HEK293 (cell line): ENCODE measurements around the gene LOXL1.

Source experiments
- CTCF ChIA-PET: fragments of 350-600 bp; formaldehyde crosslinking; extraction: SDS; loops from one replicate; lab custom pipeline; 2021; ENCODE audit warnings: antibody characterized with exemption; lab: Yijun Ruan, JAX
- POLR2A ChIA-PET: fragments of 300-600 bp; formaldehyde crosslinking; extraction: SDS; loops from one replicate; lab custom pipeline; 2020; ENCODE audit warnings: antibody characterized with exemption, inconsistent platforms; lab: Yijun Ruan, JAX
- H3K27ac ChIP-seq: fragments of 200-500 bp; sonication (Bioruptor generic); 2 replicates; pipeline ENCODE4 v1.5.1; 2014; ENCODE audit warnings: low read depth, low read length, control low read depth, inconsistent platforms; ENCODE audit errors: extremely low read depth
- H3K36me3 ChIP-seq, 2 experiments: fragments of 200-500 bp in 1 of 2; sonication (Bioruptor generic) in 1 of 2; 1 replicate in 1 of 2; 2 replicates in 1 of 2; pipeline ENCODE4 v1.5.1; 2014 to 2017; ENCODE audit warnings: inconsistent platforms in 2 of 2, low read length in 2 of 2; ENCODE audit not compliant: control insufficient read depth in 2 of 2, insufficient read depth in 1 of 2
- H3K4me1 ChIP-seq: fragments of 200-500 bp; sonication (Bioruptor generic); 2 replicates; pipeline ENCODE4 v1.5.1; 2014; ENCODE audit warnings: mild to moderate bottlenecking, low read length, inconsistent platforms; ENCODE audit not compliant: control insufficient read depth, insufficient read depth
- H3K4me3 ChIP-seq: 2 replicates; pipeline ENCODE4 v1.5.1; 2011; ENCODE audit warnings: low read depth, mild to moderate bottlenecking, control low read depth, low read length, moderate library complexity
- H3K9me3 ChIP-seq: fragments of 200-500 bp; sonication (Bioruptor generic); 2 replicates; pipeline ENCODE4 v1.5.1; 2014; ENCODE audit warnings: low read depth, low read length, inconsistent platforms; ENCODE audit not compliant: control insufficient read depth, insufficient read depth
- BCL6B ChIP-seq: fragments of 450-650 bp; formaldehyde crosslinking; IDR thresholded peaks from 2 replicates; pipeline ENCODE4 v1.5.1; 2017; ENCODE audit warnings: missing biosample characterization, missing genetic modification characterization
- ELK4 ChIP-seq: IDR thresholded peaks from 2 replicates; pipeline ENCODE4 v1.6.1; 2011; ENCODE audit warnings: mild to moderate bottlenecking, low read depth, low read length, borderline replicate concordance
- MZF1 ChIP-seq: fragments of 450-650 bp; formaldehyde crosslinking; IDR thresholded peaks from 2 replicates; pipeline ENCODE4 v1.5.1; 2017; ENCODE audit warnings: missing biosample characterization, missing genetic modification characterization, borderline replicate concordance
- OSR2 ChIP-seq: fragments of 450-650 bp; formaldehyde crosslinking; IDR thresholded peaks from 2 replicates; pipeline ENCODE4 v1.5.1; 2016; ENCODE audit warnings: missing biosample characterization, missing genetic modification characterization
- SALL2 ChIP-seq: fragments of 450-650 bp; formaldehyde crosslinking; IDR thresholded peaks from 2 replicates; pipeline ENCODE4 v1.5.0; 2017; ENCODE audit warnings: missing biosample characterization, mild to moderate bottlenecking, missing genetic modification characterization, borderline replicate concordance
- SCRT2 ChIP-seq: fragments of 450-650 bp; formaldehyde crosslinking; IDR thresholded peaks from 2 replicates; pipeline ENCODE4 v1.5.1; 2016; ENCODE audit warnings: missing biosample characterization, missing genetic modification characterization
- ZBTB7A ChIP-seq: fragments of 450-650 bp; formaldehyde crosslinking; IDR thresholded peaks from 2 replicates; pipeline ENCODE4 v1.5.1; 2016; ENCODE audit warnings: low read depth, missing biosample characterization, missing genetic modification characterization
- ZFHX2 ChIP-seq: fragments of 450-650 bp; formaldehyde crosslinking; conservative IDR thresholded peaks from 2 replicates; pipeline ENCODE4 v1.5.1; 2016; ENCODE audit warnings: missing biosample characterization, missing genetic modification characterization
- ZFP41 ChIP-seq: fragments of 450-650 bp; formaldehyde crosslinking; IDR thresholded peaks from 2 replicates; pipeline ENCODE4 v1.5.1; 2016; ENCODE audit warnings: missing biosample characterization, missing genetic modification characterization, borderline replicate concordance
- ZNF10 ChIP-seq: fragments of 450-650 bp; formaldehyde crosslinking; IDR thresholded peaks from 2 replicates; pipeline ENCODE4 v1.5.1; 2017; ENCODE audit warnings: missing biosample characterization, missing genetic modification characterization
- ZNF114 ChIP-seq: fragments of 450-650 bp; formaldehyde crosslinking; IDR thresholded peaks from 2 replicates; pipeline ENCODE4 v1.5.0; 2017; ENCODE audit warnings: missing biosample characterization, missing genetic modification characterization
- ZNF175 ChIP-seq: fragments of 450-650 bp; formaldehyde crosslinking; IDR thresholded peaks from 2 replicates; pipeline ENCODE4 v1.5.1; 2016; ENCODE audit warnings: missing biosample characterization, missing genetic modification characterization
- ZNF266 ChIP-seq: fragments of 450-650 bp; formaldehyde crosslinking; IDR thresholded peaks from 2 replicates; pipeline ENCODE4 v1.5.1; 2016; ENCODE audit warnings: missing biosample characterization, missing genetic modification characterization, low read depth
- ZNF311 ChIP-seq: fragments of 450-650 bp; formaldehyde crosslinking; IDR thresholded peaks from 2 replicates; pipeline ENCODE4 v1.5.1; 2017; ENCODE audit warnings: missing biosample characterization, missing genetic modification characterization, borderline replicate concordance
- ZNF37A ChIP-seq: fragments of 450-650 bp; IDR thresholded peaks from 2 replicates; pipeline ENCODE4 v1.5.1; 2018; ENCODE audit warnings: missing biosample characterization, missing genetic modification characterization
- ZNF548 ChIP-seq: fragments of 450-650 bp; formaldehyde crosslinking; IDR thresholded peaks from 2 replicates; pipeline ENCODE4 v1.5.1; 2016; ENCODE audit warnings: missing biosample characterization, missing genetic modification characterization
- ZNF677 ChIP-seq: fragments of 450-650 bp; IDR thresholded peaks from 2 replicates; pipeline ENCODE4 v1.5.0; 2018; ENCODE audit warnings: missing biosample characterization, mild to moderate bottlenecking, missing genetic modification characterization, moderate library complexity
- ZNF692 ChIP-seq: fragments of 450-650 bp; formaldehyde crosslinking; IDR thresholded peaks from 2 replicates; pipeline ENCODE4 v1.5.1; 2016; ENCODE audit warnings: missing biosample characterization, missing genetic modification characterization
- ZNF776 ChIP-seq: fragments of 450-650 bp; formaldehyde crosslinking; IDR thresholded peaks from 2 replicates; pipeline ENCODE4 v1.5.0; 2017; ENCODE audit warnings: missing biosample characterization, missing genetic modification characterization, borderline replicate concordance
- ZNF777 ChIP-seq: fragments of 450-650 bp; formaldehyde crosslinking; IDR thresholded peaks from 2 replicates; pipeline ENCODE4 v1.5.1; 2017; ENCODE audit warnings: missing biosample characterization, missing genetic modification characterization, borderline replicate concordance
- ZSCAN16 ChIP-seq: fragments of 450-650 bp; formaldehyde crosslinking; IDR thresholded peaks from 2 replicates; pipeline ENCODE4 v1.5.1; 2016; ENCODE audit warnings: missing biosample characterization, missing genetic modification characterization
- TF ChIP-seq, protein P1 (sequence below): fragments of 450-650 bp; formaldehyde crosslinking; IDR thresholded peaks from 2 replicates; pipeline ENCODE4; 2016; ENCODE audit warnings: missing biosample characterization, missing genetic modification characterization
- TF ChIP-seq, protein P2 (sequence below): fragments of 450-650 bp; formaldehyde crosslinking; IDR thresholded peaks from 2 replicates; pipeline ENCODE4 v1.5.1; 2016; ENCODE audit warnings: missing biosample characterization, missing genetic modification characterization

LOXL1 gene

DNA sequence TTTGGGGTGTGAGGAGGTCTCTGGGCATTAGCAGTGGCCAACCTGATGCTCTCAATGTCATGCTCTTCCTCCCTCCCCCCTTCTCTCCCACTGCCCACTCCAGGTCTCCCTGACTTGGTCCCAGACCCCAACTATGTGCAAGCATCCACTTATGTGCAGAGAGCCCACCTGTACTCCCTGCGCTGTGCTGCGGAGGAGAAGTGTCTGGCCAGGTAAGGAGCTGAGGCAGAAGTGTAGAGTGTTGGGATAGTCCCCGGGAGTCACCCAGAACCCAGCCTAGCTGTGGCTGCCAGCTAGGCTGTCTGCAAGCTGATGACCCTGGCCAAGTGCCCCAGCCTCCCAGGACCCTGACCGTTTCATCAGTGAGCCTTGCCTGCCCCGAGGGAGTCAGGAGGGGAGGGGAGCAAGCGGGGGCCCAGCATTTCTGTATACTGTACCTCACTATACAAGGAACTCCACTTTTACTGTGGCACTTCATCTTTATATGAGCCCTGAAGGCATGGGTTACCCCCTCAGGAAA, 16.5 kb downstream of the LOXL1 start (continued):
- TF ChIP-seq ZNF10 (no peak), ZSCAN16 (tag by site-specific recombination) (no peak), SALL2 (tag by site-specific recombination) (no peak), ZNF776 (tag by site-specific recombination) (no peak), ZNF114 (tag by site-specific recombination) (no peak)
- TF ChIP-seq, protein P1, sequence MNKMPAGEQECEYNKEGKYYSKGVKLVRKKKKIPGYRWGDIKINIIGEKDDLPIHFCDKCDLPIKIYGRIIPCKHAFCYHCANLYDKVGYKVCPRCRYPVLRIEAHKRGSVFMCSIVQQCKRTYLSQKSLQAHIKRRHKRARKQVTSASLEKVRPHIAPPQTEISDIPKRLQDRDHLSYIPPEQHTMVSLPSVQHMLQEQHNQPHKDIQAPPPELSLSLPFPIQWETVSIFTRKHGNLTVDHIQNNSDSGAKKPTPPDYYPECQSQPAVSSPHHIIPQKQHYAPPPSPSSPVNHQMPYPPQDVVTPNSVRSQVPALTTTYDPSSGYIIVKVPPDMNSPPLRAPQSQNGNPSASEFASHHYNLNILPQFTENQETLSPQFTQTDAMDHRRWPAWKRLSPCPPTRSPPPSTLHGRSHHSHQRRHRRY (tag by site-specific recombination) = no peak

DNA sequence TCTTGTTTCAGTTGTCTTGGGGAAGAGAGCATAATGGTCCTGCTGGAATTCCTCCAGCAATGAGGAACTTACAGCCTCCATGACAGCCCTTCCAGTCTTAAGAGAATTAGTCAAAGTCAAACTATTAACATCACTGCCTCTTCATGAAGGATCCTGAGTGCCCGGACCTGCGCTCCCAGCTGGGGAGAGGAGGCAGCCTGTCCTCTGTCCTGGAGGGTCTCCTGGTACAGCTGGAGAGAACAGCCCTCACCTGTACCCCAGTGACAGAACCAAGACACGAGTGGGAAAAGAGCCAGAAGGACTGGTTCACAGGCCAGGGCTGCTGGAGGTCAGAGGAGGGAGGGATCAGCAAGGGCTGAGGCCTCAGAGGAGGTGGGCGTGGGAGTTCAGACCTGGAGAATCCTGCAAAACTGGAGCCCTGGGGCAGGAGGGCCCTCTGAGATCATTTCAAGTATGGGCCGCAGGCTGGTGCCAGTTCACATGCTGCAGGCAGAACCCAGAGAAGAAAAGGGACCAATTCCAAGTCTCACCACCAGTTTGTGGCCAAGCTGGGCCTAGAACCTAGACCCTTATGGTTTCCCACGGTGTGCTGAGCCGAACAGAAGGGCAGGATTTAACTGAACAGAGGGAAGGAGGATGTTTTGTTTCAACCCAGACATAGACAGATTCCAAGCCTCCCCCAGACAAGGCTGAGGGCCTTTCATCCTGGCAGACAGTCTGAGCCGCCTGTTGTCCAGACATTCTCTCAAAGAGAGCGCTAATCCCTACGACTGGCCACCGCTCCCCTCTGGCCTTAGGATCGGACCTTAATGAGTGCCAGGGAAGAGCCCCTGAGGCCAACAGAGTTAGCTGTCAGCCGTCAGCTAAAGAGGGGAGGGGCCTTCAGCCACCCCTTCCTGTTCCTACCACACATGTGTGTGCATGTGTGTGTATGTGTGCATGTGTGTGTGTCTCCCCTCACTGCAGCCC, 18.2 kb downstream of the LOXL1 start:
- CTCF ChIA-PET = interaction anchor here (1.1 to 2.6 kb wide), 4 partner anchors 11 to 46 kb away, joined by 3 to 14 read pairs (median 5); no protein-coding TSS in a partner anchor
- peaks cover 3% of the 10 kb centered on the region; the same call in 1 of the 2 replicates for H3K4me1 ChIP-seq
- H3K27ac ChIP-seq = no peak overlapping the region
- H3K4me3 ChIP-seq = no peak overlapping the region
- no peaks in the 10 kb centered on the region for H3K9me3 ChIP-seq
- H3K36me3 ChIP-seq = peaks cover 0 to 2% of the 10 kb centered on the region in 2 experiments; a peak in 1 of 3 replicates
- POLR2A ChIA-PET = interaction anchor here (0.9 to 1.0 kb wide), 2 partner anchors 15 to 18 kb away, joined by 3 to 4 read pairs; no protein-coding TSS in a partner anchor
- TF ChIP-seq SCRT2 (tag by site-specific recombination) (no peak), ZBTB7A (no peak), OSR2 (no peak), ZNF114 (tag by site-specific recombination) (no peak), ZFP41 (tag by site-specific recombination) (no peak), ZNF311 (tag by site-specific recombination) (no peak), ZFHX2 (peak; percentile 38; the same call in 1 of the 2 replicates), BCL6B (no peak)
- TF ChIP-seq, protein P2, sequence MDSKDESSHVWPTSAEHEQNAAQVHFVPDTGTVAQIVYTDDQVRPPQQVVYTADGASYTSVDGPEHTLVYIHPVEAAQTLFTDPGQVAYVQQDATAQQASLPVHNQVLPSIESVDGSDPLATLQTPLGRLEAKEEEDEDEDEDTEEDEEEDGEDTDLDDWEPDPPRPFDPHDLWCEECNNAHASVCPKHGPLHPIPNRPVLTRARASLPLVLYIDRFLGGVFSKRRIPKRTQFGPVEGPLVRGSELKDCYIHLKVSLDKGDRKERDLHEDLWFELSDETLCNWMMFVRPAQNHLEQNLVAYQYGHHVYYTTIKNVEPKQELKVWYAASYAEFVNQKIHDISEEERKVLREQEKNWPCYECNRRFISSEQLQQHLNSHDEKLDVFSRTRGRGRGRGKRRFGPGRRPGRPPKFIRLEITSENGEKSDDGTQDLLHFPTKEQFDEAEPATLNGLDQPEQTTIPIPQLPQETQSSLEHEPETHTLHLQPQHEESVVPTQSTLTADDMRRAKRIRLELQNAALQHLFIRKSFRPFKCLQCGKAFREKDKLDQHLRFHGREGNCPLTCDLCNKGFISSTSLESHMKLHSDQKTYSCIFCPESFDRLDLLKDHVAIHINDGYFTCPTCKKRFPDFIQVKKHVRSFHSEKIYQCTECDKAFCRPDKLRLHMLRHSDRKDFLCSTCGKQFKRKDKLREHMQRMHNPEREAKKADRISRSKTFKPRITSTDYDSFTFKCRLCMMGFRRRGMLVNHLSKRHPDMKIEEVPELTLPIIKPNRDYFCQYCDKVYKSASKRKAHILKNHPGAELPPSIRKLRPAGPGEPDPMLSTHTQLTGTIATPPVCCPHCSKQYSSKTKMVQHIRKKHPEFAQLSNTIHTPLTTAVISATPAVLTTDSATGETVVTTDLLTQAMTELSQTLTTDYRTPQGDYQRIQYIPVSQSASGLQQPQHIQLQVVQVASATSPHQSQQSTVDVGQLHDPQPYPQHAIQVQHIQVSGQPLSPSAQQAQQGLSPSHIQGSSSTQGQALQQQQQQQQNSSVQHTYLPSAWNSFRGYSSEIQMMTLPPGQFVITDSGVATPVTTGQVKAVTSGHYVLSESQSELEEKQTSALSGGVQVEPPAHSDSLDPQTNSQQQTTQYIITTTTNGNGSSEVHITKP = no peak
- TF ChIP-seq, all 188 proteins: peak for 1

DNA sequence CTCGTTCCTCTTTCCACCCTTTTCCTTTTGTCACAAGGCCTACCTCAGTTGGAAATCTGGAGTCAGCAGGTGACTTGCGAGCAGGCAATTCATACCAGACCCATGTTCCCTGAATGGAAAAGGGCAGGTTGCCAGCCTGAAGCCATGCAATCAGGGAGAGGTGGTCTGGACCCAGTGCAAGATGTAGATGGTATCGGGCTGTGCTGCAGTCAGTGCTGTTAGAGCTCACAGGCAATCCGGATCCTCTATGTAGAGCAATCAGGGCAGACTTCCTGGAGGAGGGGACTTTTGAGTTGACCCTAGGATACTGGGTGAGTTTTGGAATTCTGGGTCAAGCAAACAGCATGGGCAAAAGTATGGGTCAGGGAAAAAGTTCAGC, 18.9 kb downstream of the LOXL1 start:
- Histone ChIP-seq H3K4me1 (peaks cover 3% of the 10 kb centered on the region; the same call in 1 of the 2 replicates), H3K4me3 (no peak overlapping the region), H3K27ac (no peak overlapping the region), H3K9me3 (no peaks in the 10 kb centered on the region), H3K36me3 (peaks cover 0 to 2% of the 10 kb centered on the region in 2 experiments; a peak in 1 of 3 replicates)
- ChIA-PET POLR2A (no interaction called here), CTCF (interaction anchor here (0.8 to 2.6 kb wide), 3 partner anchors 11 to 103 kb away, joined by 3 to 7 read pairs (median 3); no protein-coding TSS in a partner anchor)
- TF ChIP-seq ELK4 = no peak
- no peak for TF ChIP-seq ZNF266
- no peak for TF ChIP-seq ZNF677
- no peak for TF ChIP-seq ZNF692 (tag by site-specific recombination)
- no peak for TF ChIP-seq ZNF37A
- no peak for TF ChIP-seq MZF1 (tag by site-specific recombination)
- TF ChIP-seq ZNF175 (tag by site-specific recombination) = no peak
- no peak for TF ChIP-seq ZNF777 (tag by site-specific recombination)
- TF ChIP-seq ZNF548 (tag by site-specific recombination) = no peak
